SU-DHL-6 (cell line): ENCODE results near the gene IGFBP4.

Experiments
- CTCF ChIP-seq: fragments of 200-600 bp; sonication (generic); IDR thresholded peaks from one replicate; pipeline ENCODE4 v1.5.1; 2017; ENCODE audit warnings: antibody characterized with exemption, mild to moderate bottlenecking, low read length, moderate library complexity; ENCODE audit not compliant: insufficient read depth, poor library complexity, severe bottlenecking
- EZH2phosphoT487 ChIP-seq: fragments of 200-600 bp; sonication (generic), shearing (Covaris generic); conservative IDR thresholded peaks from 2 replicates; pipeline ENCODE4 v1.6.1; 2018; ENCODE audit warnings: mild to moderate bottlenecking, antibody characterized with exemption, low read length, moderate library complexity, mixed read lengths

GRCh38 chr17:40417609-40418427 is 25.4 kb upstream of the IGFBP4 start, which contains the start of gene TOP2A:
- TF ChIP-seq CTCF (no peak), EZH2phosphoT487 (no peak)
